Stimulated activated CD4-positive, alpha-beta T cell treated with anti-CD3 and anti-CD28 coated beads, Interleukin-4, amount 100 ng/mL, for 48 hours (primary cell): ENCODE results near the gene ASIC2.

ENCODE experiments used
- DNase-seq, 2 donors: peaks; one replicate each; pipeline ENCODE4 v3.0.0-alpha.2; 2020; ENCODE audit warnings: low read depth in 2 of 2

ASIC2 gene

DNA sequence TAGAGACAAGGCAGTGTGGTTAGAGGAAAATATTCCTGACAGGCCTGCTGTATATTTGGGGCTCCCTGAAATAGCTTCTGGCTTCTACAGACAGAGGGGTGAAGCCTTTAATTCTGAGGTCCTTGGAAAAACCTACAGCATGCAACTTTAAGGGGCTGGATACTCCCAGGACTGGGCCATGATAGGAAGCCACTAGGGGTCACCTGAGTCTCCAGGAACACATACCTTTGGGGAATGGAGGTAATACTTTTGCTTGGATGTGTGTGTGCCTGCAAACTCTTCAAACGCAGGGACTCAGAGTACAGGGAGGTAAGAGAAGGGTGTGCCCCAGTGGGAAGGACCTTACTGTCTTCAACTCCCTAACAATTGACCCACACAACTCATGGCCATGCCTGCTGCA is 4.1 kb downstream of the ASIC2 start:
- no peak for DNase-seq

DNA sequence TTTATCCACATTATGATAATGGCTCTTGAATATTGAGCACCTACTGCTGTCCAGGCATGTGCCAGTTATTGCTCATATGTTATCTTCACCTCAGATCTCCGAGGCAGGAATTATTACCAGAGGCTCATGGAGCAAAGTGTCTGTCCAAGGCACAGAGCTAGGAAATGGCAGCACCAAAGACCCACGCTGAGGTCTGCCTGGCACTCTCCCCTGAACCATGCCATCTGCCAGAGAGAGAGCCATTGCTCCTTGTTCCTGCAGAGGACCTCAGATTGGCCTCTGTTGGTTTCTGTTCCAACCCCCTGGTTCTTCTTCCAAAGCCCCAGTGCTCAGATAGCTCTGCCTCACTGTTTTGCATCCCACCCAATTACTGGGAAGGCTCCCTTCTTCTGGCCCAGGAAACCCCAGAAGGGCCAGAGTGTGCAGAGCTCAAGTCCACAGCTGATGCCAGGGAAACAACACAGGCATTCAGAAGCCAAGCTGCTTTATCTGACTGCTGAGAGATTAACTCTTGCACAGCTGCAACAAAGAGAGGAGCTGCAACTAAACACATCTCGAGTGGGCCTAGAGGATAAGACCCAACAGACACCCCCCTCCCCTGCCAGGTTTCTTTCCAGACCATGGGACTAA is 5.9 kb downstream of the ASIC2 start:
- no peak for DNase-seq

DNA sequence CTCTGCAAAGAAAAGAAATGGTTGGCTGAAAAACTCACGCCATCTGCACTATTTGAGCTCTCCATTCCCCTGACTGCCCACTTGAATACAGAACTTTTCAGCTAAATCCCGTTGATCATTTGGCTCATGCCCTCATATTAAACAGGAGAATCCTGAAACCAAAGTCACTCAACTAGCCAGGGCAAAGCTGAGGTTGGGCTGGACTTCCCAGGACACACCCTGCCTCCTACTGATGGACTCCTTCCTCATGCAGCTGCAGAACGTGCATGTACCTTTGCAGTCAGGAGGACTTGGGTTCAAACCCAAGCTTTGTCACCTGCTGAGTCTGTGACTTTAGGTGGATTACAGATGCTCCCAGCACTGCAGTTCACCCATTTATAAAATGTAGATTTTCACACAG is 7.7 kb downstream of the ASIC2 start:
- no peak for DNase-seq

DNA sequence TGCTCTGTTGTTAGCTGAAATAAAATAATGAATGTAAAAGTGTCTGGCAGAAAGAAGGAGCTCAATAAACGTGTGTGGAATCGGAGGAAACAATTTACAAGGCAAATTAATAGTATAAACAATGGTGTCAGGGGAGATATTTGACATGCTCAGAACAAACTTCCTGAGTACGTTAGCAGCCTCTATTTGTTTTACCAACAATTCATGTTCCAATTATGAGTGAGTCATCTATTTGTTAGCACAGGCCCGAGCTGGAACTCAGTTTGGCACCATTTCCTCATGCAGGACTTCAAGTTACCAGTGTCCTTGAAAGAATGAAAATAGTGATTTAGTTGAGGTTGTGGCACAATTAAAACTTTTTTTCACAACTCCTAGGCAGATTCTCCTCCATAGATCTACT is 9.1 kb downstream of the ASIC2 start:
- DNase-seq: no peak

DNA sequence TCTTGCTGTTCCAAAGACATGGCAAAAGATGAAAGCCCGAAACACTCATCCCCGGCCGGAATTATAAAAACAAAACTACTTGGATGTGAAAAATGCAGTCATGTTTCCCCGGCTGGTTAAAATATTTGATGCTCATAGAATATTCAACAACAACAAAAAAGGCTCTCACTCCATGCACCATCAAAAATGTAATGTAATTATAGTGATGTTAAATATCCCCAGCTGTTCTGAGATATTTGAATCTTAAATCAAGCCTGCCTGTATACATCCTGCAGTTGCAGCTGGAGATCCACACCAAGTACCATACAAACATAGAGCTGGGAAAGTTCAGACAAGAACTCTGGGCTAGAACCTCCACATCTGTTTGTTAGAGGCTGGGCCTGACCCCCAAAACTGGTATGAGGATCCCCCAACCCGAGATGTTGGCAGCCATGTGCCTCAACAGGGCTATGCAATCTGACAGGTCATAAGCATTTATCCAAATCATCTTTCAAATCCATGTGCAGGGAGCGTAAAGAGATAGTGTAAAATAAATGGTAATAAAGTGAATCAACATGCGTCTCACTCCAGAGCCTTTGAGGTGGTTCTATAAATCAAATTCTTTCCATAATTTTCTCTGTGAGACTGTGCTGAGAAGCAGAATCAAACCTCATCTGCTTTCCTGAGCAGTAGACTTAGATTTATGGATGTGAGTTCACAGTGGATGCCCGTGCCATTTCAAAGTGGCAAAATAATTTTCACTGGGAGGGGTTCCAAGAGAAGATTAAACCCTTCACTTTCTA is 12.7 kb downstream of the ASIC2 start:
- DNase-seq: no peak

DNA sequence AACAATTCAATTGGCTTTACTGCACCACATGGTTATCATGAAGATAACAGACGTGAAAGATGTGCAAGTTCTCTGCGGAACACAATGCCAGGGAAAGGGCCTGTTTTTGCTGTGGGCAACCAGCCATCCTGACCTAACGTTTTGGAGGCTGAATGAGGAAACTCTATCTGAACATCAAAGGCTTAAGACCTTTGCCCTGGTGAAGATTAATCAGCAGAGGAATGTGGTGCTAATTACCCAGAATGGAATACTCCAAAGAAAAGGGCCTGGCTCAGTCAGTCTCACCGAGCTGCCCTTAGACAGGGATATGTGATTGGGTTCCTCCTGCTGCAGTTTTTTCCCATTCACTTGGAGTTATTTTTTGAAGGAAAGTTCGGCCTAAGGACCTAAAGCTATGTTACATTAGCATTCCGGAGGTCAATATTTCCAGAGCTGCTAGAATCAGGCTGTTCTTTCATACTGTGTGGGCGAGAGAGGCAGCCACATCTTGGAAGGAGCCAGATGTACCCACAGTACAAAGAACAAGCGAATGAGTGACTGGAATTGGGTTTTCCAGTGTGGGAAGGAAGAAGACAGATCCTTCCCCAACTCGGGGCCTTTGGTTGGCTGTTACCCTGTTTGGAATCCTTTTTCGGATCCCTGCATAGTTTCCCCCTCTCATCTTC is 15.5 kb downstream of the ASIC2 start:
- no peak for DNase-seq

DNA sequence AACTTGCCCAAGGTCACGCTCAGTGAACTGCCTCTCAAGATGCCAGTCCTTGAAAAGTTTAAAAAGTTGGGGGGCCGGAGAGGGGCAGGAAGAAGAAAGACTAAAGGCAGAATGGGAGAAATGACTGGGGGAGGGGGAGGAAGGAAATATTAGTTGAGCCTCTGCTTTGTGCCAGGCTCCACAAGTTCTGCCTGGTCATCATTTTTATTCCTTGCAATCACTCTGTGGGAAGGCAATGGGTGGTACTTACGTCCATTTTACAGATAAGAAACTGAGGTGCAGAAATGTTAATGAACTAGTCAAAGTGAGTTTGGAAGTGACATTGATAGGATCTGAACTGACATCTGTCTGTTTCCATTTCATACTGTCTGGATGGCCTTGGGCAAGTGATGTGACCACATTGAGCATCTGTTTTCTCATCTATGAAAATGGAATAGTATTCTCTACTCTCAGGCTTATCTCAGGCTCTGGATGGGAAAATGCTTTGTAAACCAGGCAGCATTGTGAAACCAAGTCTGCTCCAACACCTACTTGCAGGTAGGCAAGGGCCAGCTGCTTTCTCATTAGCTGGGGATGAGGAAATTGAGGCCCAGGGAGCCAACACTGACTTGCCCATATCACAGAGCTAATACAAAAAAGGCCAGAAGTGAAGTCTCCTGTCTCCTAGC is 19.2 kb downstream of the ASIC2 start:
- DNase-seq: no peak

DNA sequence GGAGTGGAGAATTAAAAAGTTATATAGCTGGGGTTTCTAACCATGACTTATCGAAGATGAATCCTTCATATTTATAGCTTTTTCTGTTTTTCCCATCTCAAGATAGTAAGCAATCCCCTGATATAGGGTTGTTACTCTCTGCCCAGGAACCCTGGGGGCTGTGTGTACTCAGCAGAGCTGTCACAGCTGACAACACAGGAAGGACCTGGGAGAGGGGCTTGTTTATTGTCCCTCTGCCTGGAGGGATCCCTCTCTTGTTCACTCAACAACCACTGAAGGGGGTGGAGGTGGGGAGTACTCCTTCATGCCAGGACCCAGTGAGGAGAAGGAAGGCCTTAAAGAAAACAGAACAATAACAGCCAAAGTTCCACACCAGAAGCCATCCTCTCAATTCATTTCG is 19.8 kb downstream of the ASIC2 start:
- DNase-seq: no peak

DNA sequence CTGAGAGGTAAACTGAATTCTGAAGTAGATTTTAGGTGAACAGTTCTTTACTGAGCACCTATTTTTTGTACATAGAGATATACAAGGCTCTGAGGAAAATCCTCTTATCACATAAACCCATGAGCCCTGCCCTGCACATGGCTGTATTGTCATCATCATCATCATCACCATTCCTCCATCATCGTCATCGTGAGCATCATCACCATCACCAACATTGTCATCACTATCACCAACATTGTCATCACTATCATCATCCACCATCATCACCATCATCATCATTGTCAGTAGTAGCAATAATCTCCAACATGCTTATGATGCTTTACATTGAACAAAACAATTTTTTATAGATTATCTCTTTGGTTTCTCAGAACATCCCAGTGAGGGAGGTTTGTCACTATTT is 20.7 kb downstream of the ASIC2 start:
- DNase-seq: no peak

DNA sequence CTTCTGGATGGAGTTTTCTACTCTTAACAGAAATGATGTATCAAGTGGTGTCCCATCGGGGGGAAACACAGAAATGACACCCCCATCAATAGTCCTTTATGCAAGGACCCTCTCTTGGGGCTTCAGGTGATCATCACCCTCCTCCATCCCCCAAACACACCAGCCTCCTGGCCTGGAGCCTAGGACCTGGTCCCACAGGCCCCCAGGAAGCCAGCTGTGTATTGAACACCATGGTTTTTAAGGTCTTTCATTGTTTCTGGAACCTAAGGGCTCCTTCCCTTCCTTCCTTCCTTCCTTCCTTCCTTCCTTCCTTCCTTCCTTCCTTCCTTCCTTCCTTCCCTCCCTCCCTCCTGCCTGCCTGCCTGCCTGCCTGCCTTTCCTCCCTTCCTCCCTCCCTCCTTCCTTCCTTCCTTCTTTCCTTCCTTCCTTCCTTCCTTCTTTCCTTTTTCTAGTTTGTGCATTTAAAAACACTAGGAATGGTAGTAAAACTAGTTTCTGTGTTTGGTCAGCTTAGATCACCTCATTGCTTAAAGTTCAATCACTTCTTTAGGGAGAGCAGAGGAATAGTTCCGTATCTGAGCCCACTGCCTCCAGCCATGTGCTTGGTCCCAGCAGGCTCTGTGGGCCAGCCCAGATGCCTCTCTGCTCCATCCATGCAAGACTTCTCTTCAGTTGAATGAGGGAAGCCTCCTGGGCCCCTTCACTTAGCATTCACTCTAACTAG is 23.6 kb downstream of the ASIC2 start:
- no peak for DNase-seq

DNA sequence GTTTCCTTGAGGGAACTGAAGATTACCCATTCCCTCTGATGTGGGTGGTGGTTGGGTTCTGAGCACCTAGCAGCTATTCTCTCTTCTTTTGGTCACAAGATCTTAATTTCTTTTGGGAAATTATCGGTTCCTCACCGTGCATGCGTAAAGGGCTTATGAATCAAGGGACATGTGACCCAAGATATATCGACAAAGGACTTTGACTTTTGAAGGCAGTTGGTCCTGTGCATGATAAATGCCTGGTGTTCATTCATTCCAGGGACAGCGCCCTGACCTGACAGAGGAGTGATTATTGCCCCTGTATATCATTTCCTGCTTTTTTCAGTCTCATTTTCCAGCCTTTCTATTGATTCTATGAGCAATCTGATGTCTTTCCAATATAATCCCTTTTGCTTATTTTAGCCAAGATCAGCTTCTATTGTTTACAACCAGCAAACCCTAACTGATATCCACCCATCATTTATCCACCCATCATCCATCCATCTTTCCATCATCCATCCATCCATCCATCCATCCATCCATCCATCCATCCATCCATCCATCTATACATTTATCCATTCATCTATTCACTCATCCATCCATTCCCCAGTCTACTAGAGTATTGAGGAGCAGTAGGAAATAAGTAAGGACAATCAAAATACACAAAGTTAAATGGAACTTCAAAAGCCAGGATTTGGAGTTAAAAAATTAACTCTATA is 25.1 kb downstream of the ASIC2 start:
- no peak for DNase-seq

DNA sequence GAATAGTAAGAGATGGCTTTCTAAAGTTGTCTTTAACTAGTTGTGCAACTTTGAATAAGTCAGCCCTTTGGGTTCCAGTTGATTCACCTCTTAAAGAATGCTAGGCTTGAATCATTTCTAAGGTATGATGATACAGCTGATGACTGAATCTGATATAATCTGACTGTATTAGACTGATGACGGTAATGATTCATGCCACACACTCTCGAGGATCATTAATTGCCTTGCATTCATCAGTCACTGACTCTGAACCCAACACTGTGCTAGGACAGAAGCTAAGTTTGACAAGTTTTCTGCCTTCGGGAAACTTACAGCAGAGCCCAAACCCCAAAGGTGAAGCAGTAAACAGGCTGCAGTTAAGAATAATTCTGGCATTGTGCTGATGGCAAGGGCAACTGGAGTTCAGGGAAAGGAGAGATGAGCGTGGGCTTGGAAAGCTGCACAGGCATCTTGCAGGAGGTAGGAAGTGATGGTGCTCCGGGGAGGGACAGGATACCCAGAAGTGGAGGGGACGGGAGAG is 25.8 kb downstream of the ASIC2 start:
- no peak for DNase-seq

DNA sequence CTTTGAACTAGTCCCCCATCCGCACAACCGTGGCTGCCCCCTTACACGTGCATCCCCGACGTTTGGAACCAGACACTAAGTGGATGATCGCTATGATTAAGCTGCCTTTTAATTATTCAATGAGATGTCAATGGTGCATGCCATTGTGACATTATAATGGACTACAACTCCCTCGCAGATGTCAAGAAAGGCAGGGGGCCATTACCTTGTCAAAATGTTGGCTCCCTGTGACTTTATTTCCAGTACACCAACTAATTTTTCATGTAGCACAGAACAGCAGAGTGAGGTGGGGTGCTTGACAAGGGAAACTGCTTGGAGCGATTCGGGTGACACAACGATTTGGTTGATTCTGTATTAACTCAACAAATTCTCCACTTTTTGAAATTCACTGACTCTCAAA is 26.5 kb downstream of the ASIC2 start:
- no peak for DNase-seq

DNA sequence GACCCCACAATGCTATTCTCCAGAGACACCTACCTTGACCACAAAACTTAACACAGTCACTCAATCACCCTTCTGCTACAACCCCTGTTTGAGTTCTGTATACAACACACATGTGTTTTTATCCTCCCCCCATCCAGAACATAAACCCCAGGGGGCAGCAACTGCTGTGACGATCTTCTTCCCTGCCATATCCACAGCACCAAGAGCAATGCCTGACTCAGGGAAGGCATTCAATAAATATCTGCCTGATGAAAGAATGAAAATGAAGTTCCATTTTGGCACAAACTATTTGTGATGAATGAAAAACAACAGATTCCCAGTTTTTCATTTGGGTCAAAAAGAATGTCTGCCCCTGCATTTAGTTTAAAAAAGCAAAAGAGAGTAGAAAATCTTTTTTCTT is 27.0 kb downstream of the ASIC2 start:
- no peak for DNase-seq

DNA sequence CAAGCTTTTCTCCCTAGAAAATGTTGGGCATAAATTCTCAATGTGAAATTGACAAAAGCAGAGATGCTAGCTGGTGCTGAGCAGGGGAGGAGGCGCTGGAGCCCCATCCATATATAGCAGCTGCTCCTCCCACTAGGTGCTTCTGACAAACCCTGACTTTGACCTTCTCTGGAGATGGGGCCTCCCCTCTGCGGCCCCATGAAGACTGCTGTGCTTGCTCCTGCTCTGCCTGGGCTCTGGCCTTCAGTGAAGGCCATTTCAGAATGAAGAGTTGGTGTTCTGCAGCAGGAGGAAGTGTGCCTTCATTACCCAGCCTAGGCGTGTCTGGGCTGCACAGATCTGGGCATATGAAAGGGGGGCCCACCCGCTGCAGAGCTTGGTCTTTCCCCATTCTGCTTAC is 29.7 kb downstream of the ASIC2 start:
- no peak for DNase-seq

DNA sequence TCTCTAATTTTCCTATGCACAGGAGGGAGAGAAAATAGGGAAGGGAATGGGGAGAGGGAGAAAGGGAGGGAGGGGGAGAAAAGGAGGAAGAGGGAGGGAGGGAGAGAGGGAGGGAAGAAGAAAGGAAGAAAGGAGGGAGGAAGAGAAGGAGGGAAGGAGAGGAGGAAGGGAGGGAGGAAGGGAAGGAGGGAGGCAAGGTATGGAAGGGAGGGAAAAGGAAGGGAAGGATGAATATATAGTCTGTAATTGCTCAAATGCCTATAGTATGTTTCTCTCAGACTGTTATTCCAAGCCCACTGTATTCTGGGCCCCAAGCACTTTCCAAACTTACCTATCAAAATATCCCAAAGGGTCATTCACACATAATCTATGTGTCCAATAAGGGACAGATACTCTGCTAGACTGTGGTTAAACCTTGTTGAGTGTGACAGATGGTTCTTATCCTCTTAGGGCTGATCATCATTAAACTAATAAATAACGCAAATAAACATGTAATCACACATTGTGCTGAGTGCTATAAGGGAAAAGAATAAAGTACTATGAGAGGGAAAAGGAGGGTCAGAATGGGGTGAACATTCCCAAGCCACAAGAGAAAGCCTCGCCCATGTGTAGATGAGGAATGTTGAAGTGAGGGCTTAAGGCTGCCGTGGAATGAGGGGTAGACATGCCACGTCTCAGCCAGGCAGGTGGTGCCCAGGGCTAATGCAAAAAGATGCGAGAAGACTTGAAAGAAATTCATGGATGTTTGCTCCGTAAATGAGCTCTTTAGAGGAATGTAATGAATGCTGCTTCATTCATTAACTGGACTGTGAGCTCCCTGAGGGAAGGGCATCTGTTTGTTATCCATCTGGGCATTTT is 30.6 kb downstream of the ASIC2 start:
- DNase-seq: no peak

DNA sequence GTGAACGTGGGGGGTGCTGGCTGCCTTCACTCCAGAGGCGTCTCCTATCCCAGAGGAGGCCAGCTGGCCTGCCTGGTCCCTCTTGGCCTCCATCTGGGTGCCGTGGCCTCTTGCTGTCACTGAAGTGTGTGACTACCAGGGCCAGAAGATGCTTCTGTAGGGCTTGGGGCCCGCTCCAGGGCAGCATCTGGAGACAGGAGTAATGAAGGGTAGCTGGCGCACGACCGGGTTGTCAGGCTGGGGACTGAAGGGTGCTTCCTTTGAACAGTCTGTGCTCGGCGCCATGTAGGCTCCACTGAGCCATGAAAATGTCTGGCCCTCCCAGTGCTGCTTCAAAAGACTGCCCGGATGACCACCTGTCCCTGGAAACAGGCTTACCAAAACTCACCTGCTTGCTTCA is 31.3 kb downstream of the ASIC2 start:
- DNase-seq: no peak

DNA sequence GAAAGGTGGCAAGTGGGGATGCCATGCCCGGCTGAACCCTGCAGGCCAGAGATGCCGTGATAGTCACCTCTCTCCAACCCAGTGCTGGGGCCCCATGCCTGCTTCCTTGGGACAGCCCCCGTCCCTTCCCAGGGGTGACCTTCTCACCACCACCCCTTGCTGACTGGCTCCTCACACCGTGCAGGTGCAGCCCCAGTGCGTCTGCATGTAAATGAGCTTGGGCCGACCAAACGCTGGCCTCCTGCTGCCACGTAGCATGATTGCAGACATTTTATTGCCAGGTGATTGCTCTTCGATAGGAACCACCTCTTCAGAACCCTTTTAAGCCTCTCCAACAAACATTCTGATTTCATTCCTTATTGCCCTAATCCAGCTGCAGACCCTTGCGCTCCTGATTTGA is 32.5 kb downstream of the ASIC2 start:
- DNase-seq: no peak

DNA sequence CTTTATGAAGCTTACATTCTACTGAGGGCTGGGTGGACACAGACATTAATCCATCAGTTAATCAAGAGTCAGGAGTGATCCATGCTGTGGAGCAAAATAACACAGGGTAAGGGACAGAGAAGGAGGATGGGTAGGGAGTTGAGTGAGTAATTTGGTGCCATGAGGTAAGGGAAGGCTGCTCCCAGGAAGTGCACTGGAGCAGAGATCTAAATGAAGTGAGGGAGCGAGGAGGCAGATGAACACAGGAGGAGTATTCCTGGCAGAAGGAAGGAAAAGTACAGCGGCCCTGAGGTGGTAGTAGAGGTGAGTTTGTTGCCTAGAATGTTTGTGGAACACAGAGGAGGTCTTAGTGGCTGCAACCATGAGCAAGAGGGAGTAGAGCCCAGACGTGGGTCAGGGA is 34.8 kb downstream of the ASIC2 start:
- DNase-seq: no peak

DNA sequence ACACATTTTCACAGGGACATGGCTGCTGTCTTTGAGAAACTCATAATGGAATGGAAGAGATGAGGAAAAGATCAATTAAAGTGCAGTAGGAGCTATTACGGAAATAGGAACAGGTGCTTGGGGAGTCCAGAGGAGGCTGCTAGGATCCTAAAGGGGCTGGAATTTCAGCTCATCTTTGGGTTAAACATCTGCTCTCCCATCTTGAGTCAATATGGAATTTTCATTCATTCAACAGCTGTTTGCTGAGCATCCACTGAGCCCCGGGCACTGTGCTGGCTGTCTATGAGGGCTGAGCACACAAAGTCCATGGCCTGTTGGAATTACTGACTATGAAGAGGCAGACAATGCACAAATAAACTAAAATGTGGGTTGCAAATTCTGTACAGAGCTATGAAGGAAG is 47.9 kb downstream of the ASIC2 start:
- DNase-seq: no peak
